ENCODE measurements around the gene PRDM16. TPM values are rescaled to one million over a fixed set of nuclear protein-coding genes. Genes with fewer than 3 reads are reported as not detected.

PRDM16 gene
- total and polyA plus RNA-seq, 2 donors (not counting 1 experiment from before 2014, with no cell fraction given) = 0.03 to 0.12 TPM

- H3K9ac ChIP-seq (ENCODE audit: low read length) = no peak overlapping the region
- Mint-ChIP-seq H3K4me1 (no peaks in the 10 kb centered on the region), H3K4me3 (no peak overlapping the region), H3K27ac (no peak overlapping the region), H3K27me3 (no peaks in the 10 kb centered on the region), H3K9me3 (ENCODE audit: insufficient read depth) (no peaks in the 10 kb centered on the region)
- peaks cover 0 to 11% (median 0%) of the 10 kb centered on the region in 3 donors for H3K9me3 ChIP-seq (ENCODE audit: control extremely low read depth in 1 of 3, control insufficient read depth in 2 of 3, insufficient read depth in 1 of 3, low read length in 2 of 3)
- no peaks in the 10 kb centered on the region for H3K36me3 ChIP-seq (replicated peaks in 1 of 2; ENCODE audit: control extremely low read depth in 1 of 2, control insufficient read depth in 1 of 2, extremely low read depth in 1 of 2, insufficient read depth in 2 of 2, low read length in 1 of 2)
- no peak overlapping the region for H3K27ac ChIP-seq (ENCODE audit: low read length in 2 of 2)
- ChIA-PET POLR2A (no interaction called here), CTCF (no interaction called here)
- TF ChIP-seq EZH2 (IDR thresholded peaks at IDR 0.05; ENCODE audit: borderline replicate concordance, insufficient read depth, low read depth, low read length, poor library complexity, severe bottlenecking) = no peak
- TF ChIP-seq, protein P1, sequence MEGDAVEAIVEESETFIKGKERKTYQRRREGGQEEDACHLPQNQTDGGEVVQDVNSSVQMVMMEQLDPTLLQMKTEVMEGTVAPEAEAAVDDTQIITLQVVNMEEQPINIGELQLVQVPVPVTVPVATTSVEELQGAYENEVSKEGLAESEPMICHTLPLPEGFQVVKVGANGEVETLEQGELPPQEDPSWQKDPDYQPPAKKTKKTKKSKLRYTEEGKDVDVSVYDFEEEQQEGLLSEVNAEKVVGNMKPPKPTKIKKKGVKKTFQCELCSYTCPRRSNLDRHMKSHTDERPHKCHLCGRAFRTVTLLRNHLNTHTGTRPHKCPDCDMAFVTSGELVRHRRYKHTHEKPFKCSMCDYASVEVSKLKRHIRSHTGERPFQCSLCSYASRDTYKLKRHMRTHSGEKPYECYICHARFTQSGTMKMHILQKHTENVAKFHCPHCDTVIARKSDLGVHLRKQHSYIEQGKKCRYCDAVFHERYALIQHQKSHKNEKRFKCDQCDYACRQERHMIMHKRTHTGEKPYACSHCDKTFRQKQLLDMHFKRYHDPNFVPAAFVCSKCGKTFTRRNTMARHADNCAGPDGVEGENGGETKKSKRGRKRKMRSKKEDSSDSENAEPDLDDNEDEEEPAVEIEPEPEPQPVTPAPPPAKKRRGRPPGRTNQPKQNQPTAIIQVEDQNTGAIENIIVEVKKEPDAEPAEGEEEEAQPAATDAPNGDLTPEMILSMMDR (IDR thresholded peaks at IDR 0.05) = no peak
- H3K4me3 ChIP-seq (ENCODE audit: control extremely low read depth in 1 of 5, extremely low read depth in 1 of 5, insufficient read depth in 1 of 5, low read depth in 2 of 5, low read length in 4 of 5) = no peak overlapping the region
- no peaks in the 10 kb centered on the region for H3K4me1 ChIP-seq (ENCODE audit: control insufficient read depth in 2 of 2, insufficient read depth in 2 of 2, low read length in 2 of 2)
- no peak overlapping the region for H2AFZ ChIP-seq (ENCODE audit: insufficient read depth, low read depth, low read length, poor library complexity, severe bottlenecking)
- ATAC-seq (ENCODE audit: low read depth) (no peak), DNase-seq (no peak)
- no peak overlapping the region for H3K4me2 ChIP-seq (replicated peaks; ENCODE audit: low read depth, low read length, poor library complexity, severe bottlenecking)
- no peaks in the 10 kb centered on the region for H3K27me3 ChIP-seq (replicated peaks in 1 of 4; ENCODE audit: control extremely low read depth in 1 of 4, control insufficient read depth in 3 of 4, insufficient read depth in 4 of 4, low read length in 3 of 4)
- 80% methylated on average over 17 of the region's 17 CpGs for WGBS (ENCODE audit: insufficient coverage)
- H3K79me2 ChIP-seq (ENCODE audit: control insufficient read depth, insufficient read depth, low read length) = no peaks in the 10 kb centered on the region
- intact Hi-C loops (cut with micrococcal nuclease) = no loop called here
- no peaks in the 10 kb centered on the region for H4K20me1 ChIP-seq (ENCODE audit: control insufficient read depth, insufficient read depth, low read length, poor library complexity, severe bottlenecking)
These were observed 73.2 kb downstream of the PRDM16 start for GRCh38 chr1:3142236-3142635.

DNA sequence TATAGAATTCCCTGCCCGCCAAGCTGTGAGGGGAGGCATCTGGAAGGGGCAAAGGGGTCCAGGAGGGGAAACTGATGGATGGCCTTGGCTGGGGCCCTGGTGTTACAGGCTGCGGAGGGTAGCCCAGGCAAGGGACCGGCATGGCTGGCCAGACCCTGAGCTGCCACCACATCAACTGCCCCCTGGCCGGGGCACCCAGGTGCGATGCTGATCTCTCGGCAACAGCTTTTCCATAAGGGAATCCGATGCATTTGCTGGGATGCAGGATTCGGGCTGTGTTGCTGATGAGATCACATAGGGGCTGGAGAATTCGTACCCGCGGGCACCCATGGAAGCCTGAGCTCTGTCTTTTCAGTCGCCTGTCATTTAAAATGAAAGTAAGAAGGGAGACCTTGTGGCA, 73.7 kb downstream of the PRDM16 start:
- Histone ChIP-seq H3K27me3 (replicated peaks in 1 of 4; ENCODE audit: control extremely low read depth in 1 of 4, control insufficient read depth in 3 of 4, insufficient read depth in 4 of 4, low read length in 3 of 4) (no peaks in the 10 kb centered on the region), H3K36me3 (replicated peaks in 1 of 2; ENCODE audit: control extremely low read depth in 1 of 2, control insufficient read depth in 1 of 2, extremely low read depth in 1 of 2, insufficient read depth in 2 of 2, low read length in 1 of 2) (no peaks in the 10 kb centered on the region), H3K79me2 (ENCODE audit: control insufficient read depth, insufficient read depth, low read length) (no peaks in the 10 kb centered on the region), H3K4me2 (replicated peaks; ENCODE audit: low read depth, low read length, poor library complexity, severe bottlenecking) (no peak overlapping the region), H3K4me3 (ENCODE audit: control extremely low read depth in 1 of 5, extremely low read depth in 1 of 5, insufficient read depth in 1 of 5, low read depth in 2 of 5, low read length in 4 of 5) (no peak overlapping the region), H3K27ac (ENCODE audit: low read length in 2 of 2) (no peak overlapping the region), H4K20me1 (ENCODE audit: control insufficient read depth, insufficient read depth, low read length, poor library complexity, severe bottlenecking) (no peaks in the 10 kb centered on the region), H3K9ac (ENCODE audit: low read length) (no peak overlapping the region), H3K4me1 (ENCODE audit: control insufficient read depth in 2 of 2, insufficient read depth in 2 of 2, low read length in 2 of 2) (no peaks in the 10 kb centered on the region), H3K9me3 (ENCODE audit: control extremely low read depth in 1 of 3, control insufficient read depth in 2 of 3, insufficient read depth in 1 of 3, low read length in 2 of 3) (peaks cover 0 to 14% (median 0%) of the 10 kb centered on the region in 3 donors), H2AFZ (ENCODE audit: insufficient read depth, low read depth, low read length, poor library complexity, severe bottlenecking) (no peak overlapping the region)
- 95% methylated on average over 11 of the region's 12 CpGs for WGBS (ENCODE audit: insufficient coverage)
- no peak overlapping the region for H3K27ac Mint-ChIP-seq
- DNase-seq = no peak
- no peaks in the 10 kb centered on the region for H3K27me3 Mint-ChIP-seq
- ATAC-seq (ENCODE audit: low read depth) = no peak
- CTCF ChIA-PET = no interaction called here
- H3K4me1 Mint-ChIP-seq = no peaks in the 10 kb centered on the region
- H3K4me3 Mint-ChIP-seq = no peak overlapping the region
- TF ChIP-seq EZH2 (IDR thresholded peaks at IDR 0.05; ENCODE audit: borderline replicate concordance, insufficient read depth, low read depth, low read length, poor library complexity, severe bottlenecking) = no peak
- TF ChIP-seq, protein P1 (IDR thresholded peaks at IDR 0.05) = no peak
- intact Hi-C loops (cut with micrococcal nuclease) = no loop called here
- POLR2A ChIA-PET = no interaction called here
- H3K9me3 Mint-ChIP-seq (ENCODE audit: insufficient read depth) = no peaks in the 10 kb centered on the region
